Retinal pigment epithelial cell (primary cell): ENCODE results near the gene ARHGAP27.

Source experiments
- DNase-seq: peaks from one replicate; pipeline ENCODE4 v3.0.0-alpha.2; 2010; ENCODE audit warnings: low read depth
- H3K4me3 ChIP-seq: 2 replicates; pipeline ENCODE4 v1.5.1; 2011; ENCODE audit warnings: mild to moderate bottlenecking, low read length, control low read depth, moderate library complexity
- CTCF ChIP-seq: conservative IDR thresholded peaks from 2 replicates; pipeline ENCODE4 v1.5.1; 2011; ENCODE audit warnings: low read depth, low read length, control low read depth, inconsistent platforms

The ARHGAP27 gene

DNA sequence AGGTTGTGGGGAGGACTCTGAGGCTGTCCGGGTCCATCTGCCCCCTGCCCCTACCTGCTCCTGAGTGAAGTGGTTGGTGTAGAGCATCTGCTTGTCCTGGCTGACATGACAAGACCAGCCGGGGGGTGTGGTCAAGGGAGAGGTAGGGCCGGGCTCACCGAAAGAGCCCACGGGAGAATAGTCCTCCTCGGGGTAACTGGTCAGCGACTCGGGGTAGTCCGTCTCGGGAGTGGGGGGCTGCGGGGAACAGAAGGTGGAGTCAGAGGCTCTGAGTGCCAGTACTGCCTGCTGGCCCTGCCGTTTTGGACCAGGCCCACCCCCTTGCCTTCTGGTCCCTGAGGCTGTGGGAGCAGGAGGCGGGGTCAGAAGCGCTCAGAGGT lies 27.8 kb downstream of the ARHGAP27 start:
- TF ChIP-seq CTCF, result no peak
- DNase-seq, result no peak
- H3K4me3 ChIP-seq, result no peak overlapping the region

GRCh38 chr17:45403906-45404490 lies 28.7 kb downstream of the ARHGAP27 start:
- no peak for TF ChIP-seq CTCF
- no peak for DNase-seq
- H3K4me3 ChIP-seq, result no peak overlapping the region

DNA sequence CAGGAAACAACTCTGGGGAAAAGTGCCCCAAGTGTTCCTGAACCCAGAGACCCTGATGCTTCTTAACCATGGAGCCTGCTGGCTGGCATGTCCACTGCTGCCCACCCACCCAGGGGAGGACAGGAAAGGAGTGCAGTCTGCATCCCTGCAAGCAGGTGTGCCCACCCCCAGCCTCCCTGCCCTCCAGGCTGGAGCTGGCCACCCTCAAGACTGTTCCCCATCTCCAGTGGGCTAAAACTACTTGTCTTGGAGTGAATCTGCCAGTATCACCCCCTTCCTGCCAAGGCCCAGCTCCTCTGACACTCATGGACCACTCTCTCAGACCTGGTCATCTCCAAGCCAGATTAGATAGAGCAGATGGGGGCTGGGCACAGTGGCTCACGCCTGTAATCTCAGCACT lies 29.8 kb downstream of the ARHGAP27 start:
- TF ChIP-seq CTCF, result no peak
- no peak overlapping the region for H3K4me3 ChIP-seq
- DNase-seq, result no peak

DNA sequence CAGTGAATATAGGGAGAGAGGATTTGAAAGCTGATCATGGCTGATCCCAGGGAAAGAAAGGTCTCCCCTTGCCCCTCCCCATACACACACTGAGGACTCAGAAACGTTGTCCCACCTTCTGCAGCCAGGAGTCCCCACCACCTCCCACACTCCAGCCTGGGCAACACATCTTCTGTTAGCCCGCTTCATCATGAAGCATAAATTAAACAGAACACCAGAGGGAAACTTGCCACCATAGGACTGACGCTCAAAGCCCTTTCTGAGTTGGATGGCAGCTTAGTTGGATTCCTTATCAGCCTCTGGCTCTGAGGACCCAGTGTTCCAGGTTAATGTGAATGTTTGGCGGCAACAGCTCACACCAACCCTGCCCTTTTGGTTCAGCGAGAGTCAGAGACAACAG lies 33.9 kb downstream of the ARHGAP27 start:
- no peak for DNase-seq
- TF ChIP-seq CTCF, result peak; percentile 8
- H3K4me3 ChIP-seq, result no peak overlapping the region

DNA sequence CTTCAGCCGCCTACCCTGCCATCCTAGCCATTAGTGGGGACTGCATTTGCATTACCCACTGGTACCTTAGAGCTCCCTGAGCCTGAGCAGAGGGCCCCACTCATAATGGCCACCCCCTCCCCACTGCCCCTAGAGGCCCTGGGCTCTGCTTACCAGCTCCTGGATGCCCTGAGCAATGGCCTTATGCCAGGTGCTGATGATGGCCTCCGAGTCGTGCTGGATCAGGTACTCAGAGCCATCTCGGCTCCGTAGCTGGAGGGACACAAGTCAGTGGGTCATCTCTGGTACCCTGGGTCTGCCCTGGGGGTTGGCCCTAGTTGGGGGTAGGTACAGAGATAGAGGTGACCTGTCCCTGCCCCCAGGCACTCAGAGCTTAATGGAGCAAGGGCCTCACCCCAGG lies 34.9 kb downstream of the ARHGAP27 start:
- no peak for TF ChIP-seq CTCF

DNA sequence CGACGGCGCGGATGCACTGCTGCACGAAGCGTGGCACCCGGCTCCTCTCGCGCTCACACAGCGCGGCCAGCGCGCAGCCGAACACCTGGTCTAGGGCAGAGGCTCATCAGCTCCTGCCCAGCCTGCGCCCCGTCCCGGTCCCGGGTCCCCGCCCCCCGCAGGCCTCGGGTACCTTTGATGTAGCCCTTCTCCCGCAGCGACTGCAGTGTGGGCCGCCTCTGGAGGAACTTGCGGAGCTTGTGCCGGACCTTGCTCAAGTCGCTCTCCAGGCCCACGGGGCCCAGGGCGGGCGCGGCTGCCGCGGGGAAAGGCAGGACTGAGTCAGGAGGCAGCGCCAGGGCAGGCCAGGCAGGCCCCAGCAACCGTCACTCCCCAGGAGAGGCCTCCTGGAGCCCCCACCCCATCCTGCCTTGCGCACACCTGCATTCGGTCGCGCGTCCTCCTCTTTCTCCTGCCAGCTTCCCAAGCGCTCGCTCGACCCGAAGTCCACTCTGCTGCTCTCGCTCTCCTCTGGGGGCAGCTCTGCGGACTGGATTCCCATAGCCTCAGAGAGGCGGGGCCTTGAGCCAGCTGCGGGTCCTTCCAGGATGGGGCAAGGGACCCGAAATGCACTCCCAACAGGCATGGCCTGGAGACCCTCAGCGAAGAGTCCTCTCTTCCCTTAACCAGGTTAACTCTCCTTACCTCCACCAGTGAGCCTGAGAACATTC lies 36.0 kb downstream of the ARHGAP27 start:
- no peak overlapping the region for H3K4me3 ChIP-seq
- no peak for DNase-seq
- no peak for TF ChIP-seq CTCF

More for the DNA sequence above, 34.9 kb downstream of the ARHGAP27 start:
- no peak for DNase-seq
- H3K4me3 ChIP-seq, result no peak overlapping the region
